HTR-8/SVneo (cell line): Measurements from ENCODE around the gene NFE2L3.
A peak's percentile ranks its signal among the peaks of the same experiment; 100 is the strongest.
"Not testable (repeated sequence)": the region's sequence is repeated elsewhere in the genome, so short reads cannot be mapped to it uniquely, and the experiment has no call there.

Experiments used
- DNase-seq: peaks from one replicate; pipeline ENCODE4 v3.0.0; 2011; ENCODE audit warnings: low spot score, mixed read lengths; ENCODE audit not compliant: insufficient read length
- FAIRE-seq: peaks from 2 replicates; lab custom pipeline; 2011; peaks lifted over from hg19 to GRCh38; lab: Jason Lieb, UNC

Gene NFE2L3, protein sequence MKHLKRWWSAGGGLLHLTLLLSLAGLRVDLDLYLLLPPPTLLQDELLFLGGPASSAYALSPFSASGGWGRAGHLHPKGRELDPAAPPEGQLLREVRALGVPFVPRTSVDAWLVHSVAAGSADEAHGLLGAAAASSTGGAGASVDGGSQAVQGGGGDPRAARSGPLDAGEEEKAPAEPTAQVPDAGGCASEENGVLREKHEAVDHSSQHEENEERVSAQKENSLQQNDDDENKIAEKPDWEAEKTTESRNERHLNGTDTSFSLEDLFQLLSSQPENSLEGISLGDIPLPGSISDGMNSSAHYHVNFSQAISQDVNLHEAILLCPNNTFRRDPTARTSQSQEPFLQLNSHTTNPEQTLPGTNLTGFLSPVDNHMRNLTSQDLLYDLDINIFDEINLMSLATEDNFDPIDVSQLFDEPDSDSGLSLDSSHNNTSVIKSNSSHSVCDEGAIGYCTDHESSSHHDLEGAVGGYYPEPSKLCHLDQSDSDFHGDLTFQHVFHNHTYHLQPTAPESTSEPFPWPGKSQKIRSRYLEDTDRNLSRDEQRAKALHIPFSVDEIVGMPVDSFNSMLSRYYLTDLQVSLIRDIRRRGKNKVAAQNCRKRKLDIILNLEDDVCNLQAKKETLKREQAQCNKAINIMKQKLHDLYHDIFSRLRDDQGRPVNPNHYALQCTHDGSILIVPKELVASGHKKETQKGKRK

DNA sequence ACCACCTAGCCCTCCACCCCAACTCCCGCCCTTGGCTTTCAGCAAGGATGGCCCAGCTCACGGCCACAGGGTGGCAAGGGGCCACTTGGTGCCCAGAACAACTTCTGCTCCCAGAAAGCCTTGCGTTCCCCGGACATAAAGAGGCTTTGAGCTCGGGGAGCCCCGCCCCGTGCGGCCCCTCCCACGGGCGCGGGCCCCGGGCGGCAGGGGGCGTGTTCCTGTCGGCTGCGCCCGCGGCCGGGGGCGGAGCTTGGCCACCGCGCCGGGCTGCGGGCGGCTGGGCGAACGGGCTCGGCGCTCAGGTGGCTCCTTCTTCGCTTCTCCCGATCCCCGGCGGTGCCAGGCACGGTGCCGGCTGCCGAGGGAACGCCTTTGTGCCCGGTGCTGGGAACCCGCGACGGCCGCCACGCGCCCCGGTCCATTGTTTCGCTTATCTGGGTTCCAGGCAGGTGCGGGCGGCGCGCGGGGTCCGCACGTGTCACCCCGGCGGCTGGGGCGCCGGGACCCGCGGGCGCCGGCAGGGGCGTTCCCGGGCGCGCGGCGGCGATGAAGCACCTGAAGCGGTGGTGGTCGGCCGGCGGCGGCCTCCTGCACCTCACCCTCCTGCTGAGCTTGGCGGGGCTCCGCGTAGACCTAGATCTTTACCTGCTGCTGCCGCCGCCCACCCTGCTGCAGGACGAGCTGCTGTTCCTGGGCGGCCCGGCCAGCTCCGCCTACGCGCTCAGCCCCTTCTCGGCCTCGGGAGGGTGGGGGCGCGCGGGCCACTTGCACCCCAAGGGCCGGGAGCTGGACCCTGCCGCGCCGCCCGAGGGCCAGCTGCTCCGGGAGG lies at the start of gene NFE2L3:
NFE2L3 (plus strand) TSS at position 246 of the 829 bp plus-strand sequence; CDS start at position 547, 301 bp downstream.
- FAIRE-seq (no peak), DNase-seq (peak; percentile 85)

DNA sequence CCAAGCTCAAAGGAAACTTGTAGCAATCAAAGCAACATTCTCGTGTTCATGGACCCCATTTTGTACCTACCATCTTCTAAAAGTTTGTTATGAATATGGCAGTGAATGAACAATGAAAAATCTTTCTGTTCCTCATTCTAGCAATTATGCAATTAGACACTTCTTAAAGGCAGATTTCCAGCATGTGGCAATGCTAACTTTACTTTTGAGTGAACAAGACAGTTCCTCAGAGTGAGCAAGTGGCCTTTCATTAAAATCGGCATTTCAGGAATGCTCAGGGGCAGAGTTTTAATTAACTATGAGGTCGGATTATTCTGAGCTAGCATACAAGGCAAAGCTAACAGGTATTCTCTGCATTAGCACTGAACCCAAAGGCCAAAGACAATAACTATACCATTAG lies 48.4 kb upstream of the NFE2L3 start:
- no peak for FAIRE-seq
- DNase-seq: no peak

DNA sequence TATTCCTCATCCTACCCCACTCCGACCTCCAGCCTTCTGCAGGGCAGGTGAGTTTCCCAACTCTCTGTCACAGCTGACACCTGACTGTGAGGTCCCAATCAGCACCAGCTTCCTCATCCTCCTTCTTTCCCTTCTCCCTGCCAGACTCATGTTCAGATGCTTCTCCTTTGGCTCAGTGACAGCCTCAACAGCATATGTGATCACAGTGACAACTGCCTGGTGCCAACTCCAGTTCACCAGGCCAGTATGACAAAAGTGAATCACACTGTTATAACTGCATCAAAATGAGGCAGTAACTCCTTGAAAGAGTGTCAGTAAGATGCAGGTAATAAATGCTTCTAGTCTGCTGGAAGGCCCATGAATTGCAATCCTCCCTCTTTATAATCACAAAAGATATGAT lies 46.8 kb upstream of the NFE2L3 start:
- FAIRE-seq (no peak), DNase-seq (no peak)

- FAIRE-seq (no peak), DNase-seq (no peak)
Measured at GRCh38 chr7:26105931-26106330, 46.1 kb upstream of the NFE2L3 start.

DNA sequence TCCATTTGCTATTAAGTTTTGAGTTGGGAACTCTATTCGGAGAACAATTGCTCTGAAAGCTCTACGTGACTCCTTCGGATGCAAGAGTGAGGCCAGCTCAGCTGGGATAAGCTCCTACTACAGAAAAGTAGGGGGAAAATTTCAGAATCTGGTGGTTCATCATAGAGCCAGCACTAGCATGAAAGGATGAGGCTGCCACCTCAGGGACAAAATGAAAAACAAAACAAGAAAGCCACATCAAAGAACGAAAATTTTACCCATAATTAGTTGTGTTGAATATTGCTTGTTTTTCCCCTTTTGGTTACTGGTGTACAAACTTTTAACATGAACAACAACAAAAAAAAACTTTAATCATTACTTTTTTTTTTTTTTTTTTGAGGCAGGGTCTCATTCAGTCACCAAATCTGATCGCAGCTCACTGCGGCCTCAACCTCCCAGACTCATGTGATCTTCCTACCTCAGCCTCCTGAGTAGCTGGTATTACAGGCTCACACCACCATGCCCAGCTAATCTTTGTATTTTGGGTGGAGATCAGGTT lies 39.7 kb upstream of the NFE2L3 start:
- DNase-seq (no peak), FAIRE-seq (no peak)

DNA sequence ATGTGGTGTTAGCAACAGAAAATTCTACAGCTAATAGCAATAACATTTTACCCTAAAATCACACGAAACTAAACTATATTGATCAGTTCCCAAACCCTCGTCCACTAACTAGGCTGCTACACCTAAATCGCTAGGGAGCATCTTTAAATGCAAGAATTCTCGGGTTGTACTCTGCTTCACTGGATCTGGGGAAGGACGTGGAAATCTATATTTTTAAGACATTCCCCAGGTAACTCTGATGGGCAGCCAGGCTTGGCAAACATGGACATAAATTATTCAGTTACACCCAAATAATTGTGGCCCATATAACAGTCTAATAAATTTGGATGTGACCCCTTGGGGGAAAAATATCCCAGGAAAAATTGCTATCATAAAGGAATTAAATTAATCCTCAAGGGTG lies 36.3 kb upstream of the NFE2L3 start:
- no peak for DNase-seq
- FAIRE-seq: no peak

DNA sequence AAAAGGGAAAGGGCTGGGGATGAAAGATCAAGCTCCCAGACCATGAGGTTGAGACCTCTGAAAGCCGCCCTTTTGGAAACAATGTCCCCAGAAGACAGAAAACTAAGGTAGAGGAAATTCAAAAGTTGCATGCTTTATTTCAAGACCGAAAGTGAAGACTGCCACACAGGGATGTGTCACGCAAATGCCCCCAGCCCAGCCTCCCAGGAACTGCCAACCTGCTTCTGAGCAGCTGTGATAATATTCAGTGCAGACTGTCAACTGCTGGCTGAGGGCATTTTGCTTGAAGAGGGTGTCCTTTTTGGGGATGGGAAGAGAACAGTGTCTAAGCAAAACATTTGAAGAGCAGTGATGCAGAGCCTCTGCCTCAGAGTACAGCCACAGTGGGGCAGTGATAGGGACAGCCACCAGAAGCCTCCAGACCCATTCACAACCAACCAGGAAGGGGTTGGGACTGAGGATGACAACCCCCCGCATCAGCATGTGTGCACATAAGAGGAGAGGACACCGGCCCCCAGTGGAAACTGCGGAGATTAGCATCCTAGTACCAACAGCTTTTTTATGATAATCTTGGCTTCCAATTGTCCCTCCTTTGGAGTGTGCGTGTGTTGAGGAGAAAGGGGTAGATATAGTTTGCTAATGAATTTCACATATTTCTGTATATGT lies 34.7 kb upstream of the NFE2L3 start:
- FAIRE-seq: no peak
- peak; percentile 23 for DNase-seq

- DNase-seq (no peak), FAIRE-seq (no peak)
Measured at GRCh38 chr7:26117970-26118369, 34.0 kb upstream of the NFE2L3 start.

- no peak for DNase-seq
- no peak for FAIRE-seq
Measured at GRCh38 chr7:26122745-26123144, 29.3 kb upstream of the NFE2L3 start.

GRCh38 chr7:26124775-26125174 lies 27.2 kb upstream of the NFE2L3 start:
- FAIRE-seq, DNase-seq: not testable (repeated sequence)

GRCh38 chr7:26127411-26127810 lies 24.6 kb upstream of the NFE2L3 start:
- FAIRE-seq (no peak), DNase-seq (no peak)

DNA sequence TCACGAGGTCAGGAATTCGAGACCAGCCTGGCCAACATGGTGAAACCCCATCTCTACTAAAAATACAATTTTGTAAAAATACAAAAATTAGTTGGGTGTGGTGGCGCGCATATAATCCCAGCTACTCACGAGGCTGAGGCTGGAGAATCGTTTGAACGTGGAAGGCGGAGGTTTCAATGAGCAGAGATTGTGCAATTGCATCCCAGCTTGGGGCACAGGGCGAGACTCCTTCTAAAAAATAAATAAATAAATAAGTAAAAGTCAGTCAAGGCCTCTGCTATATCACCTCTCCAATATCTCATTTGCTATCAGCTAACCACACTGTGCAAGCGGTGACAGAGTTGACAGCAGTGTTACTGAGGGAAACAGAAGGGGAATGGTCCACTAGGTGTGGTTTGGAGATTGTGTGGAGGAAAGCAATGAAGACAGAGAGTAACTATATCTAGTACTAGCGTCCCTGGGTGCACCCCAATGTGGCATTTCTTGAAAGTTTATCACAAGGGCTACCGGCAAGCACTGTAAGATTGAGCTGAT lies 20.9 kb upstream of the NFE2L3 start:
- FAIRE-seq (no peak), DNase-seq (no peak)

GRCh38 chr7:26135076-26135475 lies 16.9 kb upstream of the NFE2L3 start:
- FAIRE-seq: no peak
- DNase-seq: no peak

DNA sequence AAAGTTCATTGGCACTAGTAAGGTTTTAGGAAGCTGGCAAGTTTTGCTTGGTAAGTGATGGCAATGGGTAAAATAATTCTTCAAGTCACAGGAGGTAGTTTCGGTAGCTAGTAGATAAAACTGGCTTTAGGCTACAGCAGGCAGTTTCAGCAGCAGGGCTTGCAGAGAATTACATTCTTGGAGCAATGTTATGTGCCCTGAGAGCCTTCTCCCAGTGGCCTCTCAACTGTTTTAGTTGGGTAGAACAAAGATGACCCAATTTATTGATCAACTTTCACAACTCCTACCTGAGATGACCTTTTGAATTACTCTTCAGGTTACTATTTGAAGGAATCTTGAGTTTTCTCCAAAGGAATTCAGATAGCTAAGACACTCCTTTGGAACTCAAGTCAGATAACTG lies 16.4 kb upstream of the NFE2L3 start:
- no peak for FAIRE-seq

GRCh38 chr7:26136831-26137230 lies 15.2 kb upstream of the NFE2L3 start:
- FAIRE-seq (no peak), DNase-seq (no peak)

More for the DNA sequence above, 16.4 kb upstream of the NFE2L3 start:
- DNase-seq: no peak

GRCh38 chr7:26140380-26140779 lies 11.6 kb upstream of the NFE2L3 start:
- DNase-seq: no peak
- FAIRE-seq: no peak

- no peak for DNase-seq
- no peak for FAIRE-seq
Measured at GRCh38 chr7:26141077-26141476, 10.9 kb upstream of the NFE2L3 start.

- no peak for FAIRE-seq
- DNase-seq: no peak
Measured at GRCh38 chr7:26143298-26144048, 8.5 kb upstream of the NFE2L3 start.
